ENCODE data around the gene SCO1.

DNA sequence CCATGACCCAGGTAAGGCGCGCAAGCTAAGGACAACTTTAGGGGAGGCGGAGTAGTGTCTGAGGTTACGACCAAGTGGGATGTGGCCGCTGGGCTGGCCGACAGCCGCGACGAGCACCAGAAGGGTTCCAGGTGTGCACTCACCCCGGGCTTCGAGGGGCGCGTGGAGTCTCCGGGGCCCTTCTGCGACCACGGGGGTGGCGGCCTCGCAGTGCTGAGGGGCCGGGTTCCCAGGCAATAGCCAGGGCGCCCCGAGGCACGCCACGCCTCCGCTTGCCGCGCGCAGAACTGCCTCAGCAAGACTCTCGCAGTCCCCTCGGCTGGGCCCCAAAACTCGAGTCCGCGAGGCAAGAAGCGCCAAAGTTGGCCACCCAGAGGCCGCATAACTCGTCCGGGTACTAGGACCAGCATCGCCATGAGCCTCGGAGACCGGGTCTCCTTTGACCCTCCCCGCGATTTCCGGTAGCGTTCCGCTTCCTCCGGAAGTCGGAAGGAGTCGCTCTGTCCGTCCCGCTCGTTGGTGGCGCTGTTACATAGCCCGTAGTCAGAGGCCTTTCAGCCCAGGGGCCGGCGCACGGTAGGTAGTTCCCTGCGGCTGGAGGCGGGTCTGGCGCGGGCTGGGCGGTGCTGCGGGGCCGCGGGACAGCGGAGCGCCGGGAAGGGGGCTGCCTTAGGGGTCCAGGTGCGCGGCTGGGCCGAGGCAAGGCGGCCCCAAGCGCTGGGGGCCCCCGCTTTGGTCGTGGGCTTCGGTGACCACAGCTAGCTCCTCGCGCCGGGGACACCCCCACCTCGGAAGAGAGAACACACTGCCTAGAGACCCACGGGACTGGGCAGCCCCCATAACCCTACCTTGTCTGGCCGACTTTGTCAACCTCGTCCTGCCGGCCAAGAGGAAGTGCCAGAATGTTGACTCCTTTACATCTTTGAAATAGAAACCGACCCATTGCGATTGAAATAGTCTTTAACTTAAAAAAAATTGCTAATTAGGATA lies at the start of gene SCO1, which contains the start of gene ADPRM:
- TF ChIP-seq, protein P1, sequence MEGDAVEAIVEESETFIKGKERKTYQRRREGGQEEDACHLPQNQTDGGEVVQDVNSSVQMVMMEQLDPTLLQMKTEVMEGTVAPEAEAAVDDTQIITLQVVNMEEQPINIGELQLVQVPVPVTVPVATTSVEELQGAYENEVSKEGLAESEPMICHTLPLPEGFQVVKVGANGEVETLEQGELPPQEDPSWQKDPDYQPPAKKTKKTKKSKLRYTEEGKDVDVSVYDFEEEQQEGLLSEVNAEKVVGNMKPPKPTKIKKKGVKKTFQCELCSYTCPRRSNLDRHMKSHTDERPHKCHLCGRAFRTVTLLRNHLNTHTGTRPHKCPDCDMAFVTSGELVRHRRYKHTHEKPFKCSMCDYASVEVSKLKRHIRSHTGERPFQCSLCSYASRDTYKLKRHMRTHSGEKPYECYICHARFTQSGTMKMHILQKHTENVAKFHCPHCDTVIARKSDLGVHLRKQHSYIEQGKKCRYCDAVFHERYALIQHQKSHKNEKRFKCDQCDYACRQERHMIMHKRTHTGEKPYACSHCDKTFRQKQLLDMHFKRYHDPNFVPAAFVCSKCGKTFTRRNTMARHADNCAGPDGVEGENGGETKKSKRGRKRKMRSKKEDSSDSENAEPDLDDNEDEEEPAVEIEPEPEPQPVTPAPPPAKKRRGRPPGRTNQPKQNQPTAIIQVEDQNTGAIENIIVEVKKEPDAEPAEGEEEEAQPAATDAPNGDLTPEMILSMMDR (IDR thresholded peaks at IDR 0.05) = no peak
- peak in 1 of 2 donors; percentile 70 for TF ChIP-seq POLR2A (IDR thresholded peaks at IDR 0.05)

All from lower leg skin (tissue), 3 donors.